HepG2 (cell line): ENCODE results near the gene SOX4. TPM values are rescaled to one million over a fixed set of nuclear protein-coding genes. Genes with fewer than 3 reads are reported as not detected.
A peak's percentile ranks its signal among the peaks of the same experiment; 100 is the strongest.

Experiments used
- ATAC-seq: fragments of 200-7000 bp; cut with Tn5 transposase; 3 replicates; pipeline ENCODE4 v1.9.1; 2020; ENCODE audit warnings: mild to moderate bottlenecking, moderate library complexity
- BruUV-seq: library from RNA; stranded (reverse); fragments of 400-500 nt; replicated peaks from 2 replicates; lab custom pipeline; 2021; lab: Mats Ljungman, UMichigan
- CTCF ChIA-PET: fragments of 300-600 bp; formaldehyde crosslinking; extraction: SDS; loops from one replicate; lab custom pipeline; 2021; ENCODE audit warnings: low total read pairs, inconsistent platforms, low intra/inter-chr PET ratio; lab: Yijun Ruan, JAX
- POLR2A ChIA-PET: fragments of 350-600 bp; sonication (Branson Sonifier 250); formaldehyde crosslinking; loops from one replicate; lab custom pipeline; 2020; ENCODE audit warnings: antibody characterized with exemption, inconsistent platforms; lab: Yijun Ruan, JAX
- DNase-seq: peaks from one replicate; pipeline ENCODE4 v3.0.0-alpha.2; 2015; ENCODE audit warnings: low spot score
- FAIRE-seq: peaks from 3 replicates; lab custom pipeline; 2011; peaks lifted over from hg19 to GRCh38; lab: Jason Lieb, UNC
- H2AFZ ChIP-seq: one replicate; pipeline ENCODE4 v1.6.1; 2011; ENCODE audit warnings: low read length, inconsistent platforms
- H3K27ac ChIP-seq: fragments of 300-600 bp; 3 replicates; pipeline ENCODE4 v1.8.0; 2011; ENCODE audit warnings: mixed run types, mild to moderate bottlenecking, mixed read lengths, low read length, inconsistent platforms; ENCODE audit not compliant: insufficient read depth; ENCODE audit errors: extremely low read length
- H3K27me3 ChIP-seq, 2 experiments: fragments of 200-600 bp in 1 of 2; 2 replicates in 1 of 2; 3 replicates in 1 of 2; pipeline versions ENCODE4 v1.6.0 to v1.8.0; 2011; ENCODE audit warnings: low read length in 2 of 2, mild to moderate bottlenecking in 2 of 2, moderate library complexity in 2 of 2, inconsistent platforms in 1 of 2; ENCODE audit not compliant: insufficient read depth in 2 of 2, control insufficient read depth in 1 of 2
- H3K36me3 ChIP-seq, 2 experiments: fragments of 200-600 bp in 1 of 2; replicated peaks in 1 of 2; 2 replicates in 1 of 2; 3 replicates in 1 of 2; pipeline versions ENCODE4 v1.5.1 to v1.8.0; 2011; ENCODE audit warnings: low read length in 2 of 2, inconsistent platforms in 1 of 2; ENCODE audit not compliant: insufficient read depth in 2 of 2, control insufficient read depth in 1 of 2
- H3K4me1 ChIP-seq: 2 replicates; pipeline ENCODE4 v1.5.1; 2012; ENCODE audit warnings: low read length, inconsistent platforms; ENCODE audit not compliant: insufficient read depth
- H3K4me2 ChIP-seq: 2 replicates; pipeline ENCODE4 v1.6.0; 2011; ENCODE audit warnings: low read depth, low read length, inconsistent platforms
- H3K4me3 ChIP-seq, 3 experiments: fragments of 200-600 bp in 1 of 3; sonication (generic), shearing (Covaris generic) in 1 of 3; replicated peaks in 1 of 3; 2 replicates each; pipeline ENCODE4 v1.5.1; 2011 to 2016; ENCODE audit warnings: low read length in 3 of 3, inconsistent platforms in 2 of 3, low read depth in 2 of 3, mild to moderate bottlenecking in 2 of 3, control low read depth in 1 of 3, mixed read lengths in 1 of 3; ENCODE audit not compliant: insufficient read depth in 1 of 3
- H3K79me2 ChIP-seq: one replicate; pipeline ENCODE4 v1.6.1; 2011; ENCODE audit warnings: low read length, inconsistent platforms; ENCODE audit not compliant: insufficient read depth
- H3K9ac ChIP-seq: 2 replicates; pipeline ENCODE4 v1.6.0; 2011; ENCODE audit warnings: mild to moderate bottlenecking, low read depth, low read length, inconsistent platforms; ENCODE audit not compliant: insufficient read depth
- H3K9me3 ChIP-seq: 2 replicates; pipeline ENCODE4 v1.5.1; 2012; ENCODE audit warnings: mild to moderate bottlenecking, low read length
- H4K20me1 ChIP-seq: 2 replicates; pipeline ENCODE4 v1.6.0; 2011; ENCODE audit warnings: inconsistent platforms, mild to moderate bottlenecking, low read length, moderate library complexity; ENCODE audit not compliant: insufficient read depth
- BCL3 ChIP-seq: sonication (generic); formaldehyde crosslinking; IDR thresholded peaks from 2 replicates; pipeline ENCODE4 v1.5.1; 2020; ENCODE audit warnings: mild to moderate bottlenecking, missing genetic modification reagents, moderate library complexity
- BORCS8-MEF2B ChIP-seq: sonication (generic); formaldehyde crosslinking; IDR thresholded peaks from 2 replicates; pipeline ENCODE4 v1.8.0; 2022; ENCODE audit warnings: mild to moderate bottlenecking, missing genetic modification reagents
- CEBPB ChIP-seq: IDR thresholded peaks from 2 replicates; pipeline ENCODE4 v1.6.1; 2011; ENCODE audit warnings: low read depth, low read length, improper control_type of control experiment, borderline replicate concordance
- MEIS1 ChIP-seq: sonication (generic); formaldehyde crosslinking; IDR thresholded peaks from 2 replicates; pipeline ENCODE4 v1.9.0; 2021; ENCODE audit warnings: mild to moderate bottlenecking, missing genetic modification reagents, moderate library complexity, borderline replicate concordance
- NCOA1 ChIP-seq: sonication (generic); formaldehyde crosslinking; IDR thresholded peaks from 2 replicates; pipeline ENCODE4 v1.9.0; 2021; ENCODE audit warnings: missing genetic modification reagents
- NFATC3 ChIP-seq: sonication (generic); formaldehyde crosslinking; IDR thresholded peaks from 2 replicates; pipeline ENCODE4 v1.5.1; 2020; ENCODE audit warnings: mild to moderate bottlenecking, missing genetic modification reagents
- SKIL ChIP-seq: sonication (generic); formaldehyde crosslinking; IDR thresholded peaks from 2 replicates; pipeline ENCODE4 v1.8.0; 2022; ENCODE audit warnings: missing genetic modification reagents, mild to moderate bottlenecking, moderate library complexity, borderline replicate concordance
- SRSF9 ChIP-seq: fragments of 200-400 bp; formaldehyde crosslinking; IDR thresholded peaks from 2 replicates; pipeline ENCODE4 v1.6.1; 2018; ENCODE audit warnings: borderline replicate concordance, mild to moderate bottlenecking, low read depth, low read length; ENCODE audit not compliant: insufficient read depth, poor library complexity, severe bottlenecking
- TBX3 ChIP-seq: fragments of 450-650 bp; IDR thresholded peaks from 2 replicates; pipeline ENCODE4 v1.6.1; 2017; ENCODE audit warnings: antibody characterized with exemption, mild to moderate bottlenecking, inconsistent platforms, borderline replicate concordance
- ZFP90 ChIP-seq: sonication (generic); formaldehyde crosslinking; IDR thresholded peaks from 2 replicates; pipeline ENCODE4 v1.8.0; 2022; ENCODE audit warnings: missing genetic modification reagents, mild to moderate bottlenecking, inconsistent platforms, borderline replicate concordance
- ZNF143 ChIP-seq: sonication (generic); formaldehyde crosslinking; IDR thresholded peaks from 2 replicates; pipeline ENCODE4 v1.4.0; 2020; ENCODE audit warnings: missing genetic modification reagents
- ZNF30 ChIP-seq: sonication (generic); formaldehyde crosslinking; IDR thresholded peaks from 2 replicates; pipeline ENCODE4 v1.5.0; 2020; ENCODE audit warnings: mild to moderate bottlenecking, missing genetic modification reagents
- ZNF549 ChIP-seq: sonication (generic); formaldehyde crosslinking; IDR thresholded peaks from 2 replicates; pipeline ENCODE4 v1.5.0; 2020; ENCODE audit warnings: missing genetic modification reagents
- ZNF558 ChIP-seq: sonication (generic); formaldehyde crosslinking; IDR thresholded peaks from 2 replicates; pipeline ENCODE4 v1.9.0; 2022; ENCODE audit warnings: mild to moderate bottlenecking, missing genetic modification reagents, borderline replicate concordance
- ZNF703 ChIP-seq: sonication (generic); formaldehyde crosslinking; IDR thresholded peaks from 2 replicates; pipeline ENCODE4 v1.5.1; 2020; ENCODE audit warnings: missing genetic modification reagents, mild to moderate bottlenecking, moderate library complexity, borderline replicate concordance
- WGBS: methylation state at CpG from one replicate; pipeline ENCODE4 v1.1.6; 2017; ENCODE audit warnings: low lambda C conversion rate; 5-methylcytosine and 5-hydroxymethylcytosine counted together
- in situ Hi-C: cut with HindIII; loops from 2 replicates; pipeline ENCODE4 v1.10.0; 2017; ENCODE audit warnings: low pct_unique_long_range_greater_than_20kb; ENCODE audit not compliant: extremely low pct_ligation_motif_present
- intact Hi-C: fragments of 100-400 bp; cut with micrococcal nuclease; formaldehyde crosslinking; loops from one replicate; pipeline ENCODE4 v1.10.0; 2022; ENCODE audit not compliant: unreplicated experiment
- polyA plus RNA-seq, 8 experiments: library from polyadenylated mRNA; depleted of rRNA in 3 of 8; stranded (reverse) in 7 of 8; unstranded in 1 of 8; fragments of >200 nt; fragmentation: Illumina TruSeq in 4 of 8; extraction: Trizol in 4 of 8; gene quantifications; 2 replicates each; pipeline versions ENCODE4 v1.2.1 to v1.2.3, GENCODE V29; 2011 to 2016; ENCODE audit warnings: low read depth in 4 of 8, missing spikeins in 1 of 8, mixed read lengths in 1 of 8; ENCODE audit not compliant: insufficient read depth in 1 of 8
- total RNA-seq, 5 experiments: library from RNA; depleted of rRNA; stranded (reverse); fragments of >200 nt; fragmentation: Illumina TruSeq; extraction: Trizol; gene quantifications; 2 replicates each; pipeline ENCODE4 v1.2.3, GENCODE V29; 2016; ENCODE audit warnings: low read depth in 1 of 5
- TF ChIP-seq, protein P1 (sequence below): sonication (generic); formaldehyde crosslinking; IDR thresholded peaks from 2 replicates; pipeline ENCODE4 v1.5.1; 2020; ENCODE audit warnings: missing genetic modification reagents, mild to moderate bottlenecking, borderline replicate concordance

SOX4 gene
- total and polyA plus RNA-seq, 2 of the 13 experiments (the other 11 are each of a cell fraction or from before 2014, with no cell fraction given), result 2.6 to 3.4 TPM

DNA sequence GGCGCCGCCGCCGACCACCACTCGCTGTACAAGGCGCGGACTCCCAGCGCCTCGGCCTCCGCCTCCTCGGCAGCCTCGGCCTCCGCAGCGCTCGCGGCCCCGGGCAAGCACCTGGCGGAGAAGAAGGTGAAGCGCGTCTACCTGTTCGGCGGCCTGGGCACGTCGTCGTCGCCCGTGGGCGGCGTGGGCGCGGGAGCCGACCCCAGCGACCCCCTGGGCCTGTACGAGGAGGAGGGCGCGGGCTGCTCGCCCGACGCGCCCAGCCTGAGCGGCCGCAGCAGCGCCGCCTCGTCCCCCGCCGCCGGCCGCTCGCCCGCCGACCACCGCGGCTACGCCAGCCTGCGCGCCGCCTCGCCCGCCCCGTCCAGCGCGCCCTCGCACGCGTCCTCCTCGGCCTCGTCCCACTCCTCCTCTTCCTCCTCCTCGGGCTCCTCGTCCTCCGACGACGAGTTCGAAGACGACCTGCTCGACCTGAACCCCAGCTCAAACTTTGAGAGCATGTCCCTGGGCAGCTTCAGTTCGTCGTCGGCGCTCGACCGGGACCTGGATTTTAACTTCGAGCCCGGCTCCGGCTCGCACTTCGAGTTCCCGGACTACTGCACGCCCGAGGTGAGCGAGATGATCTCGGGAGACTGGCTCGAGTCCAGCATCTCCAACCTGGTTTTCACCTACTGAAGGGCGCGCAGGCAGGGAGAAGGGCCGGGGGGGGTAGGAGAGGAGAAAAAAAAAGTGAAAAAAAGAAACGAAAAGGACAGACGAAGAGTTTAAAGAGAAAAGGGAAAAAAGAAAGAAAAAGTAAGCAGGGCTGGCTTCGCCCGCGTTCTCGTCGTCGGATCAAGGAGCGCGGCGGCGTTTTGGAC, 2.0 kb downstream of the SOX4 start:
- 20% methylated on average over 56 of the region's 108 CpGs for WGBS
- peak overlapping the region; percentile 56 to 86 (median 71) for H3K4me3 ChIP-seq
- ATAC-seq (peak; percentile 21), FAIRE-seq (no peak), DNase-seq (no peak)
- H3K79me2 ChIP-seq, result no peaks in the 10 kb centered on the region
- no peaks in the 10 kb centered on the region for H3K9me3 ChIP-seq
- in situ Hi-C loops (no loop called here), intact Hi-C loops (loop anchor here (2.0 kb wide), 2 partner anchors 339 to 577 kb away; no protein-coding TSS in a partner anchor)
- peaks cover 3% of the 10 kb centered on the region; the same call in 1 of the 2 replicates for H4K20me1 ChIP-seq
- H3K4me2 ChIP-seq, result peak overlapping the region; percentile 98
- no peak overlapping the region for H2AFZ ChIP-seq
- BruUV-seq, result no TSS peak
- H3K9ac ChIP-seq, result peak overlapping the region; percentile 6; the same call in 1 of the 2 replicates
- H3K27ac ChIP-seq, result no peak overlapping the region
- POLR2A ChIA-PET, result interaction anchor here (2.1 kb wide), 1 partner anchor 144 kb away, joined by 8 read pairs; no protein-coding TSS in a partner anchor
- H3K36me3 ChIP-seq, result no peaks in the 10 kb centered on the region
- H3K27me3 ChIP-seq, result peaks cover 0 to 34% of the 10 kb centered on the region in 2 experiments; a peak in 3 of 5 replicates
- peaks cover 37% of the 10 kb centered on the region for H3K4me1 ChIP-seq
- CTCF ChIA-PET, result no interaction called here
- TF ChIP-seq SKIL (CRISPR knock-in tag), result no peak
- no peak for TF ChIP-seq CEBPB
- TF ChIP-seq ZFP90 (CRISPR knock-in tag), result no peak
- TF ChIP-seq BORCS8-MEF2B (CRISPR knock-in tag), result 0 out of 2 replicates have a peak, but pooled peaks have one; percentile 18
- no peak for TF ChIP-seq MEIS1 (CRISPR knock-in tag)
- TF ChIP-seq ZNF549 (CRISPR knock-in tag), result no peak
- TF ChIP-seq, protein P1, sequence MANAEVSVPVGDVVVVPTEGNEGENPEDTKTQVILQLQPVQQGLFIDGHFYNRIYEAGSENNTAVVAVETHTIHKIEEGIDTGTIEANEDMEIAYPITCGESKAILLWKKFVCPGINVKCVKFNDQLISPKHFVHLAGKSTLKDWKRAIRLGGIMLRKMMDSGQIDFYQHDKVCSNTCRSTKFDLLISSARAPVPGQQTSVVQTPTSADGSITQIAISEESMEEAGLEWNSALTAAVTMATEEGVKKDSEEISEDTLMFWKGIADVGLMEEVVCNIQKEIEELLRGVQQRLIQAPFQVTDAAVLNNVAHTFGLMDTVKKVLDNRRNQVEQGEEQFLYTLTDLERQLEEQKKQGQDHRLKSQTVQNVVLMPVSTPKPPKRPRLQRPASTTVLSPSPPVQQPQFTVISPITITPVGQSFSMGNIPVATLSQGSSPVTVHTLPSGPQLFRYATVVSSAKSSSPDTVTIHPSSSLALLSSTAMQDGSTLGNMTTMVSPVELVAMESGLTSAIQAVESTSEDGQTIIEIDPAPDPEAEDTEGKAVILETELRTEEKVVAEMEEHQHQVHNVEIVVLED, result no peak
- no peak for TF ChIP-seq ZNF30 (CRISPR knock-in tag)
- TF ChIP-seq ZNF143 (CRISPR knock-in tag), result no peak
- 0 out of 2 replicates have a peak, but pooled peaks have one; percentile 47 for TF ChIP-seq ZNF558
- TF ChIP-seq NFATC3 (CRISPR knock-in tag), result no peak
- TF ChIP-seq TBX3, result no peak
- no peak for TF ChIP-seq BCL3 (CRISPR knock-in tag)
- TF ChIP-seq SRSF9, result no peak
- no peak for TF ChIP-seq NCOA1 (CRISPR knock-in tag)
- no peak for TF ChIP-seq ZNF703
